ENCODE results near the gene IRAK2. TPM values are rescaled to one million over a fixed set of nuclear protein-coding genes. Genes with fewer than 3 reads are reported as not detected.
A peak's percentile ranks its signal among the peaks of the same experiment; 100 is the strongest.

The IRAK2 gene
- total RNA-seq, 1 experiment from 2014 or later = 0.61 TPM

DNA sequence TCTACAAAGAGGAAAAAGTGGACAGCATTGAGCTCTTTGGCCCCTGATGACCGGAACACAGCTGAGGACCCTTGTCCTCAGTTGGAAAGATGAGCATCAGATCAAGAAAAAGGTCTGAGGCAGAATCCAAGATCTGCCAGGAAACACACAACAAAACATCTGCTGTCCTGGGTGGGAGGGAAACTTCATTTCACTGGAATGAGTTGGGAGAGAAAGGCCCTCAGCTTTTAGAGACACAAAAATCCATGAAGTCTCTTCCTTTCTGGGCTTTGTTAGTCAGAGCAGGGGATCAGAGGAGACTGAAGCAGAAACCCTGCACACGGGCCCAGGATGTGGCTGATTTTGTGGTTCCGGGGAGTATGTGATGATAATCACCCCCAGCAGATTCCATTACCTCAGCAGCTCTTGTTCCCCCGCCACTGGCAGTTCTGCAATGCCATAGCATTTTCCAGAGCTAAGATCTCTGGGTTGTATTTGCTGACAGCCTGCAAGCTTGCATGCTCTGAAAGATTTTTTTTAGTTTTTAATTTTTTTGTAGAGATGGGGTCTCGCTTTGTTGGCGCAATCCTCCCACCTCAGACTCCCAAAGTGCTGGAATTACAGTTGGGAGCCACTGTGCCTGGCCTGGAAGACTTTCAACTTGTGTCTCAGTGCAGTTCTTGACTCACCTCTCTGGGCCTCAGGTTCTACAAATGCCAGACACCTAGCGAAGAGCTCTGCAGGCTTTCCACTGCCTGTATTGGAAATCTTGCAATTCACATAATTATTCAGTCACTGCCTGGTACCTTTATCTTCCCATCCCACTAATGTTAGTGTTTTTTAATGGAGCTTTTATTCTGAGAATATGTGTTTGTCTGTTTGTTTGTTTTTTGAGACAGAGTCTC is 77.7 kb downstream of the IRAK2 start:
- no peak overlapping the region for H2BK12ac ChIP-seq (ENCODE audit: insufficient read length, low read depth, low read length)
- no peak overlapping the region for H2AFZ ChIP-seq (ENCODE audit: low read length)
- peaks cover 9 to 27% (median 15%) of the 10 kb centered on the region in 3 experiments; a peak in 6 of 7 replicates for H3K36me3 Mint-ChIP-seq (ENCODE audit: insufficient read depth in 1 of 3, low read depth in 3 of 3)
- H2BK15ac ChIP-seq (ENCODE audit: low read depth, low read length) = no peak overlapping the region
- no peak overlapping the region for H3K4me2 ChIP-seq (ENCODE audit: insufficient read depth, insufficient read length, low read length)
- H3K23ac ChIP-seq (ENCODE audit: insufficient read length, low read depth, low read length) = no peak overlapping the region
- H3K18ac ChIP-seq (ENCODE audit: insufficient read length, low read depth, low read length) = no peak overlapping the region
- TF ChIP-seq, protein P1, sequence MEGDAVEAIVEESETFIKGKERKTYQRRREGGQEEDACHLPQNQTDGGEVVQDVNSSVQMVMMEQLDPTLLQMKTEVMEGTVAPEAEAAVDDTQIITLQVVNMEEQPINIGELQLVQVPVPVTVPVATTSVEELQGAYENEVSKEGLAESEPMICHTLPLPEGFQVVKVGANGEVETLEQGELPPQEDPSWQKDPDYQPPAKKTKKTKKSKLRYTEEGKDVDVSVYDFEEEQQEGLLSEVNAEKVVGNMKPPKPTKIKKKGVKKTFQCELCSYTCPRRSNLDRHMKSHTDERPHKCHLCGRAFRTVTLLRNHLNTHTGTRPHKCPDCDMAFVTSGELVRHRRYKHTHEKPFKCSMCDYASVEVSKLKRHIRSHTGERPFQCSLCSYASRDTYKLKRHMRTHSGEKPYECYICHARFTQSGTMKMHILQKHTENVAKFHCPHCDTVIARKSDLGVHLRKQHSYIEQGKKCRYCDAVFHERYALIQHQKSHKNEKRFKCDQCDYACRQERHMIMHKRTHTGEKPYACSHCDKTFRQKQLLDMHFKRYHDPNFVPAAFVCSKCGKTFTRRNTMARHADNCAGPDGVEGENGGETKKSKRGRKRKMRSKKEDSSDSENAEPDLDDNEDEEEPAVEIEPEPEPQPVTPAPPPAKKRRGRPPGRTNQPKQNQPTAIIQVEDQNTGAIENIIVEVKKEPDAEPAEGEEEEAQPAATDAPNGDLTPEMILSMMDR (conservative IDR thresholded peaks at IDR 0.05) = no peak
- no peak overlapping the region for H3K9ac ChIP-seq (ENCODE audit: extremely low read depth, insufficient read length, low read length)
- H4K20me1 ChIP-seq (ENCODE audit: control insufficient read depth, insufficient read depth, insufficient read length) = no peaks in the 10 kb centered on the region
- H3K27me3 Mint-ChIP-seq (ENCODE audit: low read depth) = peaks cover 11% of the 10 kb centered on the region
- no peak overlapping the region for H3K27ac ChIP-seq (ENCODE audit: insufficient read length, low read depth, low read length)
- H3K79me1 ChIP-seq (ENCODE audit: insufficient read depth, low read depth, low read length, poor library complexity, severe bottlenecking) = no peaks in the 10 kb centered on the region
- H4K8ac ChIP-seq (replicated peaks; ENCODE audit: insufficient read length, low read depth, low read length) = no peak overlapping the region
- H2AK5ac ChIP-seq (ENCODE audit: insufficient read length, low read length) = no peak overlapping the region
- no peak overlapping the region for H3K14ac ChIP-seq (ENCODE audit: insufficient read depth, low read length)
- no peaks in the 10 kb centered on the region for H3K23me2 ChIP-seq (ENCODE audit: insufficient read length, low read depth, low read length, poor library complexity, severe bottlenecking)
- no peak overlapping the region for H2BK120ac ChIP-seq (ENCODE audit: low read depth, low read length, poor library complexity, severe bottlenecking)
- no peak overlapping the region for H3K4me3 Mint-ChIP-seq
- no peaks in the 10 kb centered on the region for H3K9me3 ChIP-seq (ENCODE audit: control insufficient read depth, low read depth, low read length)
- peaks cover 14 to 18% of the 10 kb centered on the region in 2 experiments for H3K4me1 Mint-ChIP-seq
- no peak overlapping the region for H4K91ac ChIP-seq (ENCODE audit: insufficient read length, low read depth, low read length)
- peaks cover 26 to 27% of the 10 kb centered on the region in 2 experiments for H3K9me3 Mint-ChIP-seq
- no peak overlapping the region for H2BK5ac ChIP-seq (ENCODE audit: insufficient read length, low read length)
- H4K5ac ChIP-seq (ENCODE audit: insufficient read length, low read depth, low read length) = no peak overlapping the region
- no peak overlapping the region for H3K56ac ChIP-seq (ENCODE audit: insufficient read length, low read depth, low read length)
- H3K27ac Mint-ChIP-seq = peak overlapping the region in 2 of 3 experiments; percentile 38 to 70; a peak in 4 of 7 replicates
- H2BK20ac ChIP-seq (ENCODE audit: low read depth, low read length, poor library complexity, severe bottlenecking) = no peak overlapping the region
- no CpG with 5 or more reads among the region's 7 CpGs for WGBS (ENCODE audit: extremely low coverage, insufficient read length, low lambda C conversion rate)
- DNase-seq = no peak
- H3K79me2 ChIP-seq (ENCODE audit: insufficient read depth, low read length) = no peaks in the 10 kb centered on the region
- H3K27me3 ChIP-seq (ENCODE audit: insufficient read depth, low read length) = no peaks in the 10 kb centered on the region
- no peak overlapping the region for H3T11ph ChIP-seq (ENCODE audit: low read length)
- H3K4me1 ChIP-seq (ENCODE audit: insufficient read depth, low read length) = no peaks in the 10 kb centered on the region
- no peak overlapping the region for H3K4ac ChIP-seq (ENCODE audit: low read depth, low read length)

Data from H9 (cell line).